ENCODE measurements around the gene ZNF180.

DNA sequence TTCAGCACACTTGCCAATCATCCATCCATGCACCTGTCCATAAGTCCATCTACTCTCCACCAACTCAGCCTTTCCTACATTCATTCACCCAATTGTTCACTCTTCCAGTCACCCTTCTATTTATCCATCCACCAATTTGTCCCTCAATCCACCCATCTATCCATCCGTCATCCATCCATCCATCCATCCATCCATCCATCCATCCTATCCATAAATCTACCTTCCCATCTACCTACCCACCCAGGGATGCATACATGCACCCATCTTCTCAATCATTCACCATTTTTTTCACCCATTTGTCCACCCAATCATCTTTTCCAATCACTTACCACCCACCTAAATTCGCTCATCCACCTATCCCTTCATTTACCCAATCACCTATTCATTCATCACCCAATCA lies 43.7 kb upstream of the ZNF180 start:
- TF ChIP-seq ZNF274 (IDR thresholded peaks at IDR 0.05; ENCODE audit: low read depth, low read length): no peak
- TF ChIP-seq YY1 (IDR thresholded peaks at IDR 0.05; ENCODE audit: insufficient read depth, insufficient read length): no peak
- TF ChIP-seq SUZ12 (IDR thresholded peaks at IDR 0.05; ENCODE audit: extremely low read depth, insufficient read depth, insufficient read length): no peak

Data from NT2/D1 (cell line).